Left ventricle myocardium superior (tissue), 1 donor: Measurements from ENCODE around the gene TOP3B. TPM values are rescaled to one million over a fixed set of nuclear protein-coding genes. Genes with fewer than 3 reads are reported as not detected.

Source experiments
- ATAC-seq: fragments of 200-7000 bp; cut with Tn5 transposase; one replicate; pipeline ENCODE4 v1.9.1; 2020; ENCODE audit warnings: mild to moderate bottlenecking, moderate library complexity
- DNase-seq: peaks from one replicate; pipeline ENCODE4 v3.0.0-alpha.2; 2020
- intact Hi-C: fragments of 100-400 bp; cut with micrococcal nuclease; formaldehyde crosslinking; loops from one replicate; pipeline ENCODE4 v1.11.0; 2022
- total RNA-seq: library from RNA; stranded (reverse); fragmentation: NEBNext Ultra II Directional; extraction: Animal tissue kit (Norgen Biotek cat#: 25700); gene quantifications from one replicate; pipeline ENCODE4 v1.2.1, GENCODE V29; 2021
- donor health status: DM: no; HTN: yes; CAD: no; lungs with severe emphysema.

Gene TOP3B
- total RNA-seq, 1 donor from 2014 or later: 13.1 TPM

- intact Hi-C loops: no loop called here
- DNase-seq (no peak), ATAC-seq (no peak)
Observed at GRCh38 chr22:22015631-22016030, 33.0 kb upstream of the TOP3B start.

- DNase-seq: no peak
- intact Hi-C loops: no loop called here
- no peak for ATAC-seq
Observed at GRCh38 chr22:22014285-22014659, 31.7 kb upstream of the TOP3B start.

GRCh38 chr22:22013559-22014284, 31.1 kb upstream of the TOP3B start:
- intact Hi-C loops: no loop called here
- ATAC-seq (no peak), DNase-seq (no peak)

- DNase-seq (no peak), ATAC-seq (no peak)
- intact Hi-C loops: no loop called here
Observed at GRCh38 chr22:22011964-22012363, 29.4 kb upstream of the TOP3B start.

- ATAC-seq (no peak), DNase-seq (no peak)
- intact Hi-C loops: no loop called here
Observed at GRCh38 chr22:22010358-22010757, 27.8 kb upstream of the TOP3B start.

- no peak for ATAC-seq
Observed at GRCh38 chr22:22009661-22010060, 27.1 kb upstream of the TOP3B start.

GRCh38 chr22:22006596-22006990, 24.0 kb upstream of the TOP3B start:
- no peak for DNase-seq
- no peak for ATAC-seq
- intact Hi-C loops: no loop called here

More at GRCh38 chr22:22009661-22010060, 27.1 kb upstream of the TOP3B start:
- DNase-seq: no peak
- intact Hi-C loops: no loop called here

- no peak for DNase-seq
- intact Hi-C loops: no loop called here
Observed at GRCh38 chr22:22005945-22006595, 23.5 kb upstream of the TOP3B start.

GRCh38 chr22:22003233-22003632, 20.6 kb upstream of the TOP3B start:
- ATAC-seq: no peak
- intact Hi-C loops: no loop called here
- no peak for DNase-seq

More at GRCh38 chr22:22005945-22006595, 23.5 kb upstream of the TOP3B start:
- no peak for ATAC-seq

GRCh38 chr22:22002526-22003055, 20.0 kb upstream of the TOP3B start:
- intact Hi-C loops: no loop called here

GRCh38 chr22:22001664-22002525, 19.3 kb upstream of the TOP3B start:
- no peak for DNase-seq
- intact Hi-C loops: no loop called here
- ATAC-seq: no peak

More at GRCh38 chr22:22002526-22003055, 20.0 kb upstream of the TOP3B start:
- DNase-seq: no peak
- ATAC-seq: no peak

GRCh38 chr22:21998595-21999247, 16.1 kb upstream of the TOP3B start:
- DNase-seq (no peak), ATAC-seq (no peak)
- intact Hi-C loops: no loop called here

GRCh38 chr22:21996175-21996720, 13.7 kb upstream of the TOP3B start:
- ATAC-seq (no peak), DNase-seq (no peak)
- intact Hi-C loops: no loop called here

- intact Hi-C loops: no loop called here
- DNase-seq (no peak), ATAC-seq (no peak)
Observed at GRCh38 chr22:21995660-21996059, 13.1 kb upstream of the TOP3B start.

- DNase-seq: no peak
- intact Hi-C loops: no loop called here
- no peak for ATAC-seq
Observed at GRCh38 chr22:21994881-21995444, 12.4 kb upstream of the TOP3B start.

- no peak for DNase-seq
- ATAC-seq: no peak
- intact Hi-C loops: no loop called here
Observed at GRCh38 chr22:21992593-21993237, 10.1 kb upstream of the TOP3B start.

- intact Hi-C loops: no loop called here
- ATAC-seq: no peak
Observed at GRCh38 chr22:21991774-21992173, 9.2 kb upstream of the TOP3B start.

GRCh38 chr22:21991304-21991596, 8.7 kb upstream of the TOP3B start:
- ATAC-seq: no peak
- intact Hi-C loops: no loop called here
- DNase-seq: no peak

More at GRCh38 chr22:21991774-21992173, 9.2 kb upstream of the TOP3B start:
- DNase-seq: no peak
